NCI-H2196 treated with DMSO at 0.1 percent for 48 hours (cell line): Measurements from ENCODE around the gene TMEM238.

Experiments
- DNase-seq: peaks from one replicate; lab custom pipeline; 2025; ENCODE audit not compliant: unreplicated experiment; lab: John Stamatoyannopoulos, UW

TMEM238 gene

DNA sequence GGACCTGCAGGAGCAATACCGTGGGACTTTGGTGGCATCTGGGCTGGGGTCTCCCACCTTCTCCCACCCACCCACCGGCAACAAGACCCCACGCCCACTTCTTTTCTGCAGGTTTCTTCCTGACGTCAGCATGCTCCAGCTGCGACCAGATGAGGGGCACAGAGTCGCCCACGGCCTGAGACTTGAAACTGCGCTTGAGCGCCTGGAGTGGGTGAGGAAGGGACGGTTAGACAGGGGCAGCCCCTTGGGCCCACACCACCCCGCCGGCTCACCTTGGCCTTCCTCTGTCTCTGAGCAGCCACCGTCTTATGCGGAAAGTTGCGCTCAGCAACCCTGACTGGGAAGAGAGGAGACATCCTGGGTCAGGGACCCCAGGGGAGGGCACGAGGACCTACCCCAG lies 23.2 kb downstream of the TMEM238 start:
- no peak for DNase-seq

DNA sequence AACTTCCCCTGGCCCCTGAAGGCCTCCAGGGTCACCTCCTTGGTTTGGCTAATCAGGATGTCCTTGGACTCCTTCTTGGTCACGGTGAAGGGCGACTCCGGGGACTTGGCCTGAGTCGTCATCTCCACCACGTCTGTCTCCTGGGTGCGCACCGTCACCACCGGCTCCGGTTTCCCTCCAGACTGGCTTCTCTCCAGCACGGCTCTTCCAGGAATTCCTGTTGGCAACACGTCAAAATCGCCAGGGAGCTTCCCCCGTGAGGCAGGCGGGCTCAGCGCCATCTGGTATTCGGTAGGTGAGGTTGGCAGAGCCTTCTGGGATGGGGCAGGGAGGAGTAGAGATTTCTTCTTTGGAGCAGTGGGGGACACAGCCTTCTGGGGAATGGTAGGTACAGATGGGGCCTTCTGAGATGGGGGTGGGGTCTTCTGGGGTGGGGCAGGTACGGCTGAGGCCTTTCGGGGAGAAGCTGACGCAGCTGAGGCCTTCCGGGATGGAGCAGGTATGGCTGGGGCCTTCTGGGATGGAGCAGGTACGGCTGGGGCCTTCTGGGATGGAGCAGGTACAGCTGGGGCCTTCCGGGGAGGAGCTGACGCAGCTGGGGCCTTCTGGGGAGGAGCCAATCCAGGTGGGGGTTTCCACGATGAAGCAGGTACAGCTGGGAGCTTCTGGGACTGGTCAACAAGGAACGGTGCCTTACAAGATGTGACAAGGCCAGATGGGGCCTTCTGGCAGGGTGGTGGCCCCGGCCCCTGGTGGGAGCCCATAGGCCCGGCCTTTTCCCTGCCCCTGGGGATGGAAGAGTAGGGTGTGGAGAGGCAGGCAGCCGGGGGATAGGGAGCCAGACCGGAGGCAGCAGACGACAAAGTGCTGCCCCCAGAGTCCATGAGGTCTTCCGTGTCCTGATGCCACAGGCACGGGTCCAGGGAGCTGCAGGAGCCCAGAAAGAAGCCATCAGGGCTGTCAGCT lies 24.9 kb downstream of the TMEM238 start:
- no peak for DNase-seq

DNA sequence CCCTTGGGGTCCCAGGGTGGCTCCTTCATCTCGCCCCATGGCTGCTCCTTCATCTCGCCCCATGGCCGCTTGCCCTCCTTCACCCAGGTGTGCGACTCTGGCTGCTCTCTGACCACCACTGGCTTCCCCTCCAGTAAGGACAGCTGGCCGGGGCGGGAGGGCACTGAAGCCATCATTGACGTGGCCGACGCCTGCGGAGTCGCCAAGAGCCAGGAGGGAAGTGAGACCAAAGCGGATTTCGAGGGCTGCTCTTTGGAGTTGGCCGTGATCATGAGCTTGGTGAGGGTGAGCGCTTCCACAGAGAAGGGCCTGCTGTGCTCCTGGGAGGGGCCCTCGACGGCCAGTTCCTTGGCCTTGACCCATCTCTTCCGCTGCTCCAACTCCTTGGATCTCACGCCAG lies 25.6 kb downstream of the TMEM238 start:
- no peak for DNase-seq

DNA sequence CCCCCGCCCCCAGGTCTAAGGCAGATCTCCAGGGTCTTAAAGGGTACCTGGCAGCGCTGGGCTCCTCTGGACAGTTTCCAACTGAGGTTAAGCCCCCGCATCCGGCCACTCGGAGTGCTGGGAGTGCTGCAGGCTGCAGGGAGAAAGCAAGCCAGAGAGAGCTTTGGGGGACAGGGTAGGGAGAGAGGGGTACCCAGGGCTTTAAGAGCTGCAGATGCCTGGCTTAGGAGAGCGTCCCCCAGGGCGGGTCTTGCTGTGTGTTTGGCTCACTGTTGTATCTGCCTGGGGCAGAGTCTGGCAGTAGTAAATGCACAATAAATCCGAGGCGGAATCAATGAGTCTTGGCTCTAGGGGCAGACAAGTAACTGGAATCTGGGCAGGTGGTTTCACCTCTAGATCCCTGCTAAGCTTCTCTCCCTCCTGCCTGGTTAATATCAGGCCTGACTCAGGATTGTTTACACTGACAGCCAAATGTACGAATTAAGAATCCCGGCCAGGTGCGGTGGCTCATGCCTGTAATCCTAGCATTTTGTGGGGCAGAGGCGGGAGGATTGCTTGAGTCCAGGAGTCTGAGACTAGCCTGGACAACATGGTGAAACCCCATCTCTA lies 28.8 kb downstream of the TMEM238 start:
- no peak for DNase-seq

DNA sequence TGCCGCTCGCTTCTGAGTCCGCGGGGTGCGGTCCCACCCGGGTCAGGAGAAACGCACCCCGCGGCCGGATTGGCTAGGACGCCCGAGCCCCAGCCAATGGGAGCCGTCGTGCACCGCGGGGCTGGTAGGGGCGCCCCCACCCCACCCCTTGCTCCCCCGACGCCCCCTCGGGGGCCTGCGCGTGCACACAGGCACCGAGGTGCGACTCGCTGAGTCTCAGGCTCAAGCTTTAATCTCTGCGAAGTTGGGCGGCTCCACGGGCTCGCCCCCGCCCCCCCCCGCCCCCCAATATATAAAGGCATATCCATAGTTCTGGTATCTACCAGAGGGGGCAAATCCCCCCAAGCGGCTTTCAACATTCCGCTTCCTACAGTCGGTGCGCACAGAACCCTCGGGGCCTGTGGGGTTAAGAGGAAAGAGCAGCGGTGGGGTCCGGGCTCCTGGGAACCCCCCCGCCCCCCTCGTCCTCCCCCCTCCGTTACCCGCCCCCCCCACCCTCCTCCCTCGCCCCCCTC lies 29.3 kb downstream of the TMEM238 start, which contains the start of gene COX6B2:
Gene COX6B2 (minus strand): TSS at position 22 of the 515 bp plus-strand sequence. CDS start 198 bp downstream, outside the sequence.
- DNase-seq = no peak

DNA sequence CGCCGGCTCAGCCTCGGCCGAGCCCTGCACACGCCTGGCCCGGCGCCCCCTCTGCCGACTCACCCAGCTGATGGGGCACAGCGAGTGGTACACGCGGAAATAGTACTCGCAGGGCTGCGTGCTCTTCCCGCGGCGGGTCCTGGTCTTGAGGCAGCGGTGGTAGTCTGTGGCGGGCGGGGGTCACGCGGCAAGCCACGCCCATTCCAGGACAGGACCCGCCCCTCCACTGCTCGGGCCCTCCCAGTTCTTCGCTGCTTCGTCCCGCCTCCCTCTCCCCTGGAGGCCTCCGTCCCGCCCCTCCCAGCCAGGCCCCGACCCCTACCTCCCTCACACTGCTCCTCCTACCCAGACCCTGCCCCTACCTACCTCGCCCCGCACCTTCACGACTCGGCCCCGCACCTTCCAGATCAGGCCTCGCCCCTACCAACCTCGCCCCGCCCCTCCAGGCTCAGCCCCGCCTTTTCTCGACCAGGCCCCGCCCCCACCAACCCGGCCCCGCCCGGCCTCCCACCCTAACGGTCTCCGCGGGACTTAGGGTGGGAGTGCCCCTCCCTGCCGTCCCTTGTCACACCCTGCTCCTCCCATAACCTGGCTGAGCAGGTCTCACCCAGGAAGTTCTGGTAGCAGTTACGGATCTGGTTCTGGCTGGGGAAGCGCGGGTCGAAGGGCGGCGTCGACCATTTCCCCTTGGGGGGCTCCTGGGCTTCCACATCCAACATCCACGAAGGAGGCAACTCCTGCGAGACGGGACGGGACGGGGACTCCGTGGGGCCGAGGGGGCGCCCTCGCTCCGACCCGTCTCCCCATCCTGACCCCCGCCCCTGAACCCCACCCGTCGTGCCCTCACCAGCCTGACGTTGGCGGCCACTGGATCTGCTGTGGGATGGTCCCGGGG lies 30.0 kb downstream of the TMEM238 start:
- DNase-seq = no peak

DNA sequence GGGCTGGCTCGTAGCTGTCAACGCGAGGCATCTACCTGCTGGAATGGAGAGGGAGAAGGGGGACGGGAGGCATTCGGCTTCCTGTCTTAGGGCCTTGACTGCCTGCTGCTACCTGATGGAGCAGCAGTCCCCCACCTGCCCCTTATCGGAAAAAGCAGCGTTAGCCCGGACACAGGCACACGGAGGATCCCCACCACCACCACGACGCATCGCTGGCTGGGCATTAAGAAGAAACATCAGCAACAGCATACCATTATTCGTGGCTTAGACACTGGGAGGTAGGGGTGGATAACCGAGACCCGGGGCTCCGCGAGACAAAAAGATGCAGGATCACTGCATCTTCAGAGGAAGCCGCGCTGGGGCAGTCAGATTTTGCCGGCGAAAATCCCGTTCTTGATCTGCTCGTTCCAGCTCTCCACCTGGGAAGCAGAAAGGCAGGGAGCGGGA lies 30.7 kb downstream of the TMEM238 start:
- no peak for DNase-seq

DNA sequence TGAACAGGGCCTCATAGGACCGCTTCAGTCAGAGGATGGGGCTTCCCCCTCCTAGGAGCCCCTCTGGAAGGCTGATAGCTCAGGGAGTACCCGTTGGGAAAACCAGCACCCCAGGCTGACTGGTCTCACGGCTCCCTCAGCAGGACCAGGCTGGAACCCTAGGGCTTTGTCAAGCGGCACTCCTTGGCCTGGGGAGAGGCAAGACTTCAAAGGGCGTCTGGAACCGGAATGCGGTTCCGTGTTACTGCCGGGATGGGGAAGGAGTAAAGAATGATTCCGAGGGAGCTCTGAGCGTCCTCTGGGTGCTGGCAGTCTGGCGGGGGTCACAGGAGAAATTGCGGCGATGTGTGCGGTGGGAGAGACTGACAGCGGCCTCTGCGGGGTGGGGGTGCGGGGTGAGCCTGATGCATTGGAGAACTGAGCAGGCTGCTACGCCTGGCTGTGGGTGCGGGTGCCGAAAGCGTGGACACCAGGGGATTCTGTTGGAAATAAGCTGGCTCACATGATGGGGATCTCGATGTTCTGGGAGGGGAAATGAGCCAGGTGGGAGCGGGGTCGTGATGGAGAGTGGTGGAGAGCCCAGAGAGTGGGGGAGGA lies 31.4 kb downstream of the TMEM238 start:
- no peak for DNase-seq

DNA sequence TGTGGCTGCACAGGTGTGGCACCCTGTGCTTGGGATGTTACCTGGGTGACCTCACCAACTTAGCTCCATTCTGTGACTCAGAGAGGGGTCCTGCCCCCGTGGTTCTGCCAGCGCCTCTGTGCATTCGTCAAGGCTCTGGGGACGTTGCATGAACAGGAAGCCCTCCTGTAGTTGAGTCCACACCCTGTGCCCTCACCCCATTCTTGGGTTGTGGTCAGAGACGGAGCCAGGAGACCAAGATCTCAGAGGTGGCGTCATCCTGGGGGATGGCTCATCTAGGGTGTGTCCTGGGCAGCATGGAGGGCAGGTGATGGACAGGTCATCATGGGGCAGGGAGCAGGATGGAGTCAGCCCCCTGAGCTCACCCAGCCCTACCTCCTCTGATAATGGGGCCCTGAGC lies 32.1 kb downstream of the TMEM238 start:
- no peak for DNase-seq

DNA sequence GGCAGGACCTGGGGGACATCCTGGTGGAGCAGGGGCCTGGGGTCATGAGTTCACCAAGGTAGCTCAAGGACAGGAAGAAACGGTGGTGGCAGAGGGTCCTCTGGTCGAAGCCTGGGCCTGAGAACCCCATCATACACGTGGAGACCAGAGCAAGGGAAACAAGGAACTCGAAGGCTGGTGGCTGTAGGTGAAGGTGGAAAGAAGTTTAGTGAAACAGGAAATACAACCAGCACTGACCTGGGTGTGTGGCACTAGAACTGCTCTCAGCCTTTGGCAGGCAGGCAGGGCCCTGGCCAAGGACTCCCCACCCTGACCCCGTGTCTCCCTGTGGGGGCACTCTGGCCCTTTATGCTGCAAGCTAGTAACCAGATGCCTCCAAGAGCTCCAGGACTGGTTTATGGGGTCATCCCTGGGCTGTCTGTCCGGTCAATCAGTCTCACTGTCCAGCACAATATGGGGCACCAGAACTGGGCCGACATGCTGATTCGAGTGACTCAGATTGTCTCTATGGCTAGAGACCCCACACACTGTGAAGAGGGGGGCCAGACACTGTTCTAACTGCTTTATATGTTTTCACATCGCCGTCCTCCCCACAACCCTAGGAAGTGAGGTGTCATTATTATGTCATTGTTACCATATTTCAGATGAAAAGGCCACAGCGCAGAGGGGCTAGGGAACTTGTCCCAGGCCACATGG lies 33.3 kb downstream of the TMEM238 start:
- DNase-seq = no peak

DNA sequence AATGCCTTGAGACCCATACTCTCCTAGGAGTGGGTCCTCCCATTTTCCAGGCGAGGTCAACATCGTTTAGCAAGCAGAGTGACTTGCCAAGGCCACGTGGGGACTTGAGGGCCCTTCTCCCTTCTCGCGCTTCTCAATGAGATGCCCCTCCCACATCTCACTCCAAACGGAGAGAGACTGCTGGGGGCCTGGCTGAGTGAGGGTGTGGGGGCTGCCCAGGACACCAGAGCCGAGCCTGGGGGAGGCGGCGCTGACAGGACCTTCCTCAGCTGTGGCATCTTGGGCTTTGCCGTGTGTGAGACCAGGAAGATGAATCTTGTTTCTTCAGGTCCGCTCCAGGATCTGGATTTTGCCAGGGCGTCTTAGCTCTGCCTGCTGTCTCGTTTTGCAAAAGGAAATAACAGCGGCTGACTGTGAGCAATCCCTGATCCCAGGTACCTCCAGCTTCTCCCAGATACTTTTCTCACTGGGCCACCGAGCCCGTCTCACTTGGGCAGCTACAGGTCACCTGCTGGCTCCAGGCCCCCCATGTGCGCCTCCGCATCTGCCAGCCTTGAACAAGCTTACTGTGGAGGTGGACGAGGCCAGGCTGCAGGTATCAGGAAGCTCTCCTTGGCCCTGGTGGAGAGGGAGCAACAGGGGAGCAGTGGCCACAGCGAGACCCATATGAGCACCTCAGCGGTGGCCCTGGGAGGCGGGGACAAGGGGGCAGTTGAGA lies 35.6 kb downstream of the TMEM238 start:
- no peak for DNase-seq

DNA sequence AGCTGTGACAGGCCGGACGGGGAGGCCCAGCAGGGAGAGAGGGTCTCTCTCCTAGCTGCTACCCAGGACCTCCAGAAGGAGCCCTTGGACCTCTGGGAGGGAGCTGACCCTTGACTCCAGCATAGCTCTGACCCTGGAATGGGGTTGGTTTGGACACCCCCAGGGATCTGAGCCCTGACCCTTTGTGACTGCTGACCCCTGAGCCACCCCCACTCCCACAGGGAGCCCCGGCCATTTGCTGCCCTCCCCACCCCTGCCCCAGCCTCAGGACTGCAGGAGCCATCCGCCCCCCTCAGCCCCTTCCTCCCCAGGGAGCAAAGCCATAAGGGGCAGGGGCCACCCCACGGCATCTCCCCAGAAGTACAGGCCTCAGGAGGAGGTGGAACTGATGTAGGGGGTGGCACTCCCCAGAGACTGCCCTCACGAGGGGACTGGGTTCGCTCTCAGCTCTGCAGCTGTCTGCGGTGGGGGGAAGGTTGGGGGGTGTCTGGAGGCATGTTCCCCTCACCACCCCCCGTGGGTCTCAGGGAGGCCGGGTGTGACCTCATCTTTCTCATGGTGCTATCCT lies 36.6 kb downstream of the TMEM238 start:
- no peak for DNase-seq

DNA sequence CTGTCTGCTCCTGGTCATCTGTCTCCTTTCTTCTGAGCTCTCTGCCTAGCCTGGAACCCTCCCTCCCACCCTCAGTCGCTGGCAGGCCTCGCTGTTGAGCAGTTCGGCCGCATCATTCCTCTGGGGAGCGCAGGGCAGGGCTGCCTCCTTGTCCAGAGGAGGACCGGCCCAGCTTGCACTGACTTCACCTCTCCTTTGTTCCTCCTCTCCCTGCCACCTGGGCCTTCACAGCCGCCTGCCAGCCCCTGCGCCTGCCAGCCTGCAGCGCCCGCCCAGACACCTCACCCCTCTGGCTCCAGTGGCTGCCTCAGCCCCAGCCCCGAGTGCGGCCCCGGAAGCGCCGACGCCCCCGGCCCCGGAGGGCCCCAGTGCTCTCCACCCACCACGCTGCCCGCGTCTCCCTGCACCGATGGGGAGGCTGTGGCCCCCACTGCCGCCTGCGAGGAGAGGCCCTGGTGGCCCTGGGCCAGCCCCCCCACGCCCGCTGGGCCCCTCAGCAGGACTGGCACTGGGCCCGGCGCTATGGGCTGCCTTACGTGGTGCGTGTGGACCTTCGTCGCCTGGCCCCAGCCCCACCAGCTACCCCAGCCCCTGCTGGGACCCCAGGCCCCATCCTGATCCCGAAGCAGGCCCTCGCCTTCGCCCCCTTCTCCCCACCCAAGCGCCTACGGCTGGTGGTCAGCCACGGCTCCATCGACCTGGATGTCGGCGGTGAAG lies 37.2 kb downstream of the TMEM238 start:
- DNase-seq = no peak

DNA sequence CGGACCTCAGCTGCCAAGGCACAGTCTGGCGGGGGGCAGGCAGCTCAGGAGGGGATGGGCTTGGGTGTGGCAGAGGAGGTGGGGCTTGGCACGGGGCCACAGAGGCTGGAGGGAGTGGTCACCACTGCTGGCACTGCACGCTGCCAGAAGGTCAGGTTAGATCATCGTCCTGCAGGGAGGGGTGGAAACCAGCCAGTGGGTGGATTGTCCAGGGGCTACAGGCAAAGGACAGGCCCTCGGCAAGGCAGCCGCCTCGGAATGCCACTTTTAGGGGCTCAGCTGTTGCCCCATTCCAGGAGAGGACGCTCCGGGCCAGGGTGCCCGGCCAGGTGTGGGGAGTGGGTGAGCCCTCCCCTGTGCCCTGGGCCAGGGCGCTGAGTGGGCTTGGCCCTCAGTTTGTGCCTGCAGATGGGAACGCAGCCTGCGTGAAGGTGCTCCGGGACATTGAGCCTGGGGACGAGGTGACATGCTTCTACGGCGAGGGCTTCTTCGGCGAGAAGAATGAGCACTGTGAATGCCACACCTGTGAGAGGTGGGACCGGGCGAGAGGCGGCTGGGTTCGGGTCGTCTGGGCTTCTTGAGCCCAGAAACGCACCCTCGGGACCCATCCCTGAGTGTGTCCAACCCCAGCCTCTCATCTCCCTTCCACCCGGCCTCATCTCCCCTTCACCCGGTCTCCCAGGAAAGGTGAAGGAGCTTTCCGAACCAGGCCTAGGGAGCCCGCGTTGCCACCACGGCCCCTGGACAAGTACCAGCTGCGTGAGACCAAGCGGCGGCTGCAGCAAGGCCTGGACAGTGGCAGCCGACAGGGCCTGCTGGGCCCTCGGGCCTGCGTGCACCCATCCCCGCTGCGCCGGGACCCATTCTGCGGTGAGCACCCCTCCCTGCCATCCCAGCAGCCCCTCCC lies 38.0 kb downstream of the TMEM238 start:
- DNase-seq = peak; percentile 14

DNA sequence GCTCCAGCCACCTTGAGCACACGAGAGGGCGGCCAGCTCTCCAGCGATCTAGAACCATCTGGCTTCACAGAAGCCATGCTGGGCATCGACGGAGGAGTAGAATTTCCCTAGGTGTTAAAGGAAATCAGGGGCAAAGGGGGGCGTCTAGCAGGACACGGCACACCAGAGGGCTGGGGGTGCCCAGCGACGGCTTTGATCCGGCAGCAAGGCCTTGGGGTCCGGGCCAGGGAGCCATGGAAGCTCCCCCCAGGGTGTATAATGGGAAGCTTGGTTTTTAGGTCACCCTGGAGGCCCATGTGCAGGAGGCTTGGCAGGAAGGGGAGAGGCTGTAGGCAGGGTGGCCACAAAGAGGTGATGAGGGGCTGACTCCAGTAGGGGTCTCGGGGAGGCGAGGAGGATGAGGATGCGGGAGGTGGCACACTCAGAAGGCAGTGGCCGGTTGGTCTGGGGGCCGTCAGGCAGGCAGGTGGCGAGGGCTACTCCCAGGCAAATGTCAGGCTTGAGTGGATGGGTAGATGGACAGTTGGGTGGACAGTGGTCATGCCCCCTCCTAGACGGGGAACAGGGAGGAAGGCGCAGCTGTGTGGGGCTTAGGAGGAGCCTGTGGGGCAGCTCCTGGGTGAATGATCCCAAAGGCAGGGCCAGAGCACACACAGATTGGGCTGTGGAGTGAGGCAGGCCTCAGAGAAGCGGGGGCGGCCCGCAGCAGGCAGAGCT lies 38.8 kb downstream of the TMEM238 start:
- DNase-seq = no peak

DNA sequence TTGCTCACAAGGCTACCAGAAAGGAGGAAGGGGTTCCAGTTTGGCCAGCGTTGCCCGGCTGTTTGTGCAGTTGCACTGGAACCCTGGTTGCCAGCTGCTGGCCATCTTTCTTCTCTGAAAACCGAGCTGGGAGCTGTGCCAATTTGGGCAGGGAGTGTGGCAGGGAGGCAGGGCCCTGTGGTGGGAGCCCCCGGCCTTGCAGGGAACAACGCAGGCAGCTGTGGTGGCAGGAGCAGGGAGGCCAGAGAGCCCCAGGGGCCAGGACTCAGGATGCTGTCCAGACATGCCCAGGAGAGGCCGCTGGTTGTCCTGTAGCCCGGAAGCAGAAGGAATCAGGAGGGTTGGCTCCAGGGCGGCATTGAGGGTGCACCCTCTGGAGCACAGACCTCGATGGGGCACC lies 39.6 kb downstream of the TMEM238 start:
- peak; percentile 90 for DNase-seq
